ENCODE data around the gene ZNF197. TPM values are rescaled to one million over a fixed set of nuclear protein-coding genes. Genes with fewer than 3 reads are reported as not detected.

ZNF197 gene
- total and polyA plus RNA-seq, 2 of the 13 experiments (the other 11 are each of a cell fraction or from before 2014, with no cell fraction given) = 1.8 to 6.8 TPM

GRCh38 chr3:44624749-44625480 is at the start of gene ZNF197 (continued):
- TF ChIP-seq HMGA1 (CRISPR knock-in tag; conservative IDR thresholded peaks at IDR 0.05) (no peak), ZNF18 (CRISPR knock-in tag; IDR thresholded peaks at IDR 0.05; ENCODE audit: insufficient replicate concordance) (no peak), HHEX (CRISPR knock-in tag; IDR thresholded peaks at IDR 0.05) (no peak), ATAD3A (CRISPR knock-in tag; IDR thresholded peaks at IDR 0.05) (no peak), HNRNPK (IDR thresholded peaks at IDR 0.05; ENCODE audit: low read depth, low read length, poor library complexity, severe bottlenecking) (no peak), SPEN (CRISPR knock-in tag; IDR thresholded peaks at IDR 0.05; ENCODE audit: low read depth) (peak; percentile 27; the same call in 1 of the 2 replicates), STAT5B (CRISPR knock-in tag; IDR thresholded peaks at IDR 0.05) (no peak), ZMYM4 (CRISPR knock-in tag; IDR thresholded peaks at IDR 0.05) (peak; percentile 84), CREB3 (CRISPR knock-in tag; IDR thresholded peaks at IDR 0.05) (no peak), CC2D1A (CRISPR knock-in tag; IDR thresholded peaks at IDR 0.05) (no peak), CENPX (CRISPR knock-in tag; IDR thresholded peaks at IDR 0.05) (no peak), NFKB2 (CRISPR knock-in tag; IDR thresholded peaks at IDR 0.05; ENCODE audit: borderline replicate concordance) (no peak), ZGPAT (CRISPR knock-in tag; IDR thresholded peaks at IDR 0.05) (peak; percentile 38; the same call in 1 of the 2 replicates), ZNF501 (CRISPR knock-in tag; IDR thresholded peaks at IDR 0.05) (no peak), ADNP (CRISPR knock-in tag; IDR thresholded peaks at IDR 0.05) (no peak), PHF20 (CRISPR knock-in tag; IDR thresholded peaks at IDR 0.05) (peak; percentile 76), ZNF569 (CRISPR knock-in tag; IDR thresholded peaks at IDR 0.05; ENCODE audit: borderline replicate concordance) (no peak), SRSF9 (IDR thresholded peaks at IDR 0.05; ENCODE audit: borderline replicate concordance, insufficient read depth, low read depth, low read length, poor library complexity, severe bottlenecking) (no peak)
- TF ChIP-seq, protein P1, sequence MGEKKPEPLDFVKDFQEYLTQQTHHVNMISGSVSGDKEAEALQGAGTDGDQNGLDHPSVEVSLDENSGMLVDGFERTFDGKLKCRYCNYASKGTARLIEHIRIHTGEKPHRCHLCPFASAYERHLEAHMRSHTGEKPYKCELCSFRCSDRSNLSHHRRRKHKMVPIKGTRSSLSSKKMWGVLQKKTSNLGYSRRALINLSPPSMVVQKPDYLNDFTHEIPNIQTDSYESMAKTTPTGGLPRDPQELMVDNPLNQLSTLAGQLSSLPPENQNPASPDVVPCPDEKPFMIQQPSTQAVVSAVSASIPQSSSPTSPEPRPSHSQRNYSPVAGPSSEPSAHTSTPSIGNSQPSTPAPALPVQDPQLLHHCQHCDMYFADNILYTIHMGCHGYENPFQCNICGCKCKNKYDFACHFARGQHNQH (CRISPR knock-in tag; IDR thresholded peaks at IDR 0.05) = 0 out of 2 replicates have a peak, but pooled peaks have one; percentile 16
- TF ChIP-seq, protein P2, sequence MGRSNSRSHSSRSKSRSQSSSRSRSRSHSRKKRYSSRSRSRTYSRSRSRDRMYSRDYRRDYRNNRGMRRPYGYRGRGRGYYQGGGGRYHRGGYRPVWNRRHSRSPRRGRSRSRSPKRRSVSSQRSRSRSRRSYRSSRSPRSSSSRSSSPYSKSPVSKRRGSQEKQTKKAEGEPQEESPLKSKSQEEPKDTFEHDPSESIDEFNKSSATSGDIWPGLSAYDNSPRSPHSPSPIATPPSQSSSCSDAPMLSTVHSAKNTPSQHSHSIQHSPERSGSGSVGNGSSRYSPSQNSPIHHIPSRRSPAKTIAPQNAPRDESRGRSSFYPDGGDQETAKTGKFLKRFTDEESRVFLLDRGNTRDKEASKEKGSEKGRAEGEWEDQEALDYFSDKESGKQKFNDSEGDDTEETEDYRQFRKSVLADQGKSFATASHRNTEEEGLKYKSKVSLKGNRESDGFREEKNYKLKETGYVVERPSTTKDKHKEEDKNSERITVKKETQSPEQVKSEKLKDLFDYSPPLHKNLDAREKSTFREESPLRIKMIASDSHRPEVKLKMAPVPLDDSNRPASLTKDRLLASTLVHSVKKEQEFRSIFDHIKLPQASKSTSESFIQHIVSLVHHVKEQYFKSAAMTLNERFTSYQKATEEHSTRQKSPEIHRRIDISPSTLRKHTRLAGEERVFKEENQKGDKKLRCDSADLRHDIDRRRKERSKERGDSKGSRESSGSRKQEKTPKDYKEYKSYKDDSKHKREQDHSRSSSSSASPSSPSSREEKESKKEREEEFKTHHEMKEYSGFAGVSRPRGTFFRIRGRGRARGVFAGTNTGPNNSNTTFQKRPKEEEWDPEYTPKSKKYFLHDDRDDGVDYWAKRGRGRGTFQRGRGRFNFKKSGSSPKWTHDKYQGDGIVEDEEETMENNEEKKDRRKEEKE (IDR thresholded peaks at IDR 0.05) = no peak
- TF ChIP-seq, protein P3, sequence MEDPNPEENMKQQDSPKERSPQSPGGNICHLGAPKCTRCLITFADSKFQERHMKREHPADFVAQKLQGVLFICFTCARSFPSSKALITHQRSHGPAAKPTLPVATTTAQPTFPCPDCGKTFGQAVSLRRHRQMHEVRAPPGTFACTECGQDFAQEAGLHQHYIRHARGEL (CRISPR knock-in tag; IDR thresholded peaks at IDR 0.05) = no peak
